ENCODE data around the gene IRAK2.
"Not testable (repeated sequence)": the region's sequence is repeated elsewhere in the genome, so short reads cannot be mapped to it uniquely, and the experiment has no call there.

IRAK2 gene, protein sequence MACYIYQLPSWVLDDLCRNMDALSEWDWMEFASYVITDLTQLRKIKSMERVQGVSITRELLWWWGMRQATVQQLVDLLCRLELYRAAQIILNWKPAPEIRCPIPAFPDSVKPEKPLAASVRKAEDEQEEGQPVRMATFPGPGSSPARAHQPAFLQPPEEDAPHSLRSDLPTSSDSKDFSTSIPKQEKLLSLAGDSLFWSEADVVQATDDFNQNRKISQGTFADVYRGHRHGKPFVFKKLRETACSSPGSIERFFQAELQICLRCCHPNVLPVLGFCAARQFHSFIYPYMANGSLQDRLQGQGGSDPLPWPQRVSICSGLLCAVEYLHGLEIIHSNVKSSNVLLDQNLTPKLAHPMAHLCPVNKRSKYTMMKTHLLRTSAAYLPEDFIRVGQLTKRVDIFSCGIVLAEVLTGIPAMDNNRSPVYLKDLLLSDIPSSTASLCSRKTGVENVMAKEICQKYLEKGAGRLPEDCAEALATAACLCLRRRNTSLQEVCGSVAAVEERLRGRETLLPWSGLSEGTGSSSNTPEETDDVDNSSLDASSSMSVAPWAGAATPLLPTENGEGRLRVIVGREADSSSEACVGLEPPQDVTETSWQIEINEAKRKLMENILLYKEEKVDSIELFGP

DNA sequence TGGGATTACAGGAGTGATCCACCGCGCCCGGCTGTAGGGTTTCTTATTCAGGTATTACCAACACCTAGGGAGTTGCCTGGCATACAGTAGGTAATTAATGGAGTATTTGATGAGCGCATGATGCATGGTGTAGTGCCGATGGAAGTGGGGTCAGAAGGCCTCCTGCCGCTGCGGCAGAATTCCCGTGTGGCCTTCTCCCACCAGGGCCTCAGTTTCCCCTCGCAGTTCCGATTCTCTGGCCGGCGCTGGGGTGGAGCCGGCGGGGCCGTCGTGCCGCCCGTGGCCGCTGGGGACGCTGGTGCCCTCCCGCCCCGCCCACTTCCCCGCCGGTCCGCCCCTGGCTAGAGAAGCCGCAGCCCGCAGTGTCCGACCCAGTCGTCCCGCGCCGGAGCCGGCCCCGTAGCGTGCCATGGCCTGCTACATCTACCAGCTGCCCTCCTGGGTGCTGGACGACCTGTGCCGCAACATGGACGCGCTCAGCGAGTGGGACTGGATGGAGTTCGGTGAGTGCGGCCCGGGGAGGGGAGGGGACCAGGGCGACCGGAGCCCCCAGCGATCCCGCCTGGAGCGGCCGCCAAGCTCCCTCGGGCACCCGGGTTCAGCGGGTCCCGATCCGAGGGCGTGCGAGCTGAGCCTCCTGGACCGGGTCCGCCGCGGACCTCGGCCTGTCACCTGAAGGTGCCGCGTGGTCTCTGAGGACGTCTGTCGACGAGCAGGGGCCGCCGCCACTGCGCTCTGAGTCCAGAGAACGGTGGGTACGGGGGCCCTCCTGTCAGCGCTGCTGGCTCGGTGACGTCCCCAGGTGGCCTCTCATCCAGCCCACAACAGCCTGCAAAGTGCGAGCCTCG lies at the start of gene IRAK2:
IRAK2 (plus strand) TSS at position 374 of the 848 bp plus-strand sequence; CDS start at position 410, 36 bp downstream.
- FAIRE-seq (no peak), DNase-seq (ENCODE audit: low spot score) (peak; percentile 29)

DNA sequence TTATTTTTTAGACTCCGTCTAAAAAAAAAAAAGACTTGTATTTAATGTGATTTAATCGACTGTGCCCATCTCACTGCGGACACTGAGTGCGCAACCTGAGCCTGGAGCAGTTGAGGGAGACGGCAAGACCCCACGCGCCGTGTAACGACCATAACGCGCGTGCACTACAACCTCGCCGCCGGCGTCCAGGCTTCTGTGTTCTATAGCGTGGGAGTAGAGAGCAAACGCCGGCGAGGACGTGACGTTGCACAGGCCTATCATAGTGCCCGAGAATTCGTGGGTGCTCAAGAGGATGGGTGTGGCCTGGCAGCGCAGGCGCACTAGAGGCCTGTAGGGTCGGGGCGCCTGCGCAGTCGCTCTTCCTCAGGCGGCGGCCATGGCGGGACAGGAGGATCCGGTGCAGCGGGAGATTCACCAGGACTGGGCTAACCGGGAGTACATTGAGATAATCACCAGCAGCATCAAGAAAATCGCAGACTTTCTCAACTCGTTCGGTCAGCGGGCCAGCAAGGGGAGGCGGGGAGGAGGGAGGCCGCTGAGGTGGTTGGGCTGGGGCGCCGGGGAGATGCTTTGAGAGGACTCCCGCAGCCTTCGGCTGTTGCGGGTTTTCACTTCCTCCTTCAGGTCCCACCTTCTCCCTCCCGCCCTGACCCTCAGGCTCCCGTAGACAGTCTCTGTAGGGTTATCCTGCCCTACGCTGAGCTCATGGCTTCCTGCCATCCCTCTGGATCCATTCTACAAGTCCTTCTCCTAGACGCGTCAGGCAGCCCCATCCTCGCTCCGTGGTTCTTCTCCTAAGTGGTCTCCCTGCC lies 49.2 kb upstream of the IRAK2 start, which contains the start of gene BRK1:
BRK1 (plus strand) TSS at position 350 of the 812 bp plus-strand sequence; CDS start at position 377, 27 bp downstream.
- DNase-seq (ENCODE audit: low spot score) (peak; percentile 94), FAIRE-seq (peak; percentile 74)

DNA sequence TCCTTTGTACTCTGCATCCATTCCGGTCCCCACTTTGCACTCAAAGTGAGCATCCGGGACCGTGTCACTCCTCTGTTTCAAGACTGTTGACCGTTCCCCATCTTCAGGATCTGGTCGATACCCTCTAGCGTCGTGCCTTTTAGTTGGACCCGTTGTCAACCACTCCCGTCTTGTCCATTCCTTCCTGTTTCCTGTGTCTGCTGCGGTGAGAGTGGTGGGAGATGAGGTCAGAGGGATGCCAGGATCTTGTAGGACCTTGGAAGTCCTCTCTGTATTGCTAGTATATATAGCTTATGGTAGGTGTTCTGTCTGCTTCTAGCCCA lies 48.6 kb upstream of the IRAK2 start:
- peak; percentile 46 for DNase-seq (ENCODE audit: low spot score)
- no peak for FAIRE-seq

DNA sequence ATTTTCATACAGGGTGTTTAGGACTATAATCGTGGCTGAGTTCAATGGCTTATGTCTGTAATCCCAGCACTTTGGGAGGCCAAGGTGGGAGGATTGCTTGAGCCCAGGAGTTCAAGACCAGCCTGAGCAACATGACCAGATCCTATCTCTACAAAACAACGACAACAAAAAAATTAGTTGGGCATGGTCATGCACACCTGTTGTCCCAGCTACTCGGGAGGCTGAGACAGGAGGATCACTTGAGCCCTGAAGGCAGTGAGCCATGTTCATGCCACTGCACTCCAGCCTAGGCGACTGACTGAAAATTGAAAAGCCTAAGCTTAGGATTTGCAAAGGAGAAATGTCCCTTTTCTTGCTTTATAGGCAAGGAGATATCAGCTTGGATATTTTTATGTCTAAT lies 47.8 kb upstream of the IRAK2 start:
- FAIRE-seq, result no peak
- no peak for DNase-seq (ENCODE audit: low spot score)

DNA sequence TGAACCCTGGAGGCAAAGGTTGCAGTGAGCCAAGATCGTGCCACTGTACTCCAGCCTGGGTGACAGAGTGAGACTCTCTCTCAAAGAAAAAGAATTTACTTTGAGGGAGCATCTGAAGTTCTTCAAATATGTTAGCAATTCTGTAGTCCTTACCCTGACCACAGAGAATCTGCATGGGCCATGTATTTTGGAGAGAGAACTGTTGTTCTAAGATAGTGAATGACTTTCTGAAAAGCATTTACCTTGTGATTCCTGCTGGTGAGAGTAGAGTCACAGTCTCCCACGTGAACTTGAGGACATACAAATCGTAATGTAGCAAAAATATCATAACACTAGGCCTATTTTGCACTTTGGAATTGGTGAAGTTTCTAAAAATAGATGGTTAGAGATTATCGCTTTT lies 45.3 kb upstream of the IRAK2 start:
- DNase-seq (ENCODE audit: low spot score) (no peak), FAIRE-seq (no peak)

DNA sequence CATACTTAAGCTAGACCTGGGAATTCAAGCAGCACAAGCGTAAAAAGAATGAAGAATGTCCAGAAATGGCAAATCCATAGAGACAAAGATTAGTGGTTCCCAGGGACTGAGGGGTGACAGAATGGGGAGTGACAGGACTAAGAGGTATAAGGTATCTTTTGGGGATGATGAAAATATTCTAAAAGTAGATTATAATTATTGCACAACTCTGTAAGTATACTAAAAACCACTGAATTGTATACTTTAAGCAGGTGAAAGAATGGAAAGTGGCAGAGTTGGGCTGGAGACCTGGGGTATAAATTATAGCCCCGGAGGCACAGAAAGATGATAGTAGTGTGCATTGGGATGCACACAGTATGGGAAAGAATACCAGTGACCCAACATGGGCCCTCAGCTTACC lies 43.7 kb upstream of the IRAK2 start:
- no peak for FAIRE-seq
- DNase-seq (ENCODE audit: low spot score), result no peak

DNA sequence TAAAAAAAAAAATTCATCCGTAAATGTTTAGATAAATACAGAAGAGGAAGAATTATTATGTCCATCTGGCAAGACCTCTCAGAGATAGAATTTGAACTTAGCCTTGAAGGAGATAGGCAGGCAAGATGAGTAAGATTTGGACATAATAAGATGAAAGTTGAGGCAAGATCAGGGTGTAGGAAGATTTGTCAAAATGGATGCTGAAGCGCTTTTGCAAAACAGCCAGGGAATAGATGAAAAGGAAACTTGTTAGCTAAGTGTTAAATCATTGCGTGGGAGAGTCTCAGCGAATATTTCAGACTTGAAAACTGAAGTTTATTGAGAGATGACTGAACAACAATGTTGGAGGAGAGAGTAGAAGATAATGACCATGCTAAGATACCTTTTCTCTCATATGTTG lies 42.0 kb upstream of the IRAK2 start:
- FAIRE-seq (no peak), DNase-seq (ENCODE audit: low spot score) (no peak)

DNA sequence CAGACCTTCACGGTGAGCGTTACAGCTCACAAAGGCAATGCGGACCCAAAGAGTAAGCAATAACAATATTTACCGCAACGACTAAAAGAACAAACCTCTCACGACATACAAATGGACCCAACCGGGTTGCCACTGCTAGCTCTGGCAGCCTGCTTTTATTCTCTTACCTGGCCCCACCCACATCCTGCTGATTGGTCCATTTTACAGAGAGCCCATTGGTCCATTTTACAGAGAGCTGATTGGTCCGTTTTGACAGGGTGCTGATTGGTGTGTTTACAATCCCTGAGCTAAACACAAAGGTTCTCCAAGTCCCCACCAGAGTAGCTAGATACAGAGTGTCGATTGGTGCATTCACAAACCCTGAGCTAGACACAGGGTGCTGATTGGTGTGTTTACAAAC lies 28.8 kb upstream of the IRAK2 start:
- not testable (repeated sequence) for FAIRE-seq

DNA sequence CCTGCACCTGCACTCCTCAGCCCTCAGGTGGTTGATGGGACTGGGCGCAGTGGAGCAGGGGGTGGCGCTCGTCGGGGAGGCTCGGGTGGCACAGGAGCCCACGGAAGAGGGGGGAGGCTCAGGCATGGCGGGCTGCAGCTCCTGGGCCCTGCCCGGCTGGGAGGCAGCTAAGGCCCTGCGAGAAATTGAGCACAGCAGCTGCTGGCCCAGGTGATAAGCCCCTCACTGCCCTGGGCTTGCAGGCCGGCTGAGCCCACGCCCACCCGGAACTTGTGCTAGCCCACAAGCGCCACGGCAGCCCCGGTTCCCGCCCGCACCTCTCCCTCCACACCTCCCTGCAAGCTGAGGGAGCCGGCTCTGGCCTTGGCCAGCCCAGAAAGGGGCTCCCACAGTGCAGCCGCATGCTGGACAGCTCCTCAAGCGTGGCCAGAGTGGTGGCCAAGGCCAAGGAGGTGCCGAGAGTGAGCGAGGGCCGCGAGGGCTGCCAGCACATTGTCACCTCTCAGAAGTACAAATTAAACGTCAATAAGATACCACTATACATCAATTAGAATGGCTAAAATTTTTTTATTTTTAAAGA lies 28.2 kb upstream of the IRAK2 start:
- FAIRE-seq (no peak), DNase-seq (ENCODE audit: low spot score) (no peak)

More for the DNA sequence above, 28.8 kb upstream of the IRAK2 start:
- DNase-seq (ENCODE audit: low spot score), result not testable (repeated sequence)

DNA sequence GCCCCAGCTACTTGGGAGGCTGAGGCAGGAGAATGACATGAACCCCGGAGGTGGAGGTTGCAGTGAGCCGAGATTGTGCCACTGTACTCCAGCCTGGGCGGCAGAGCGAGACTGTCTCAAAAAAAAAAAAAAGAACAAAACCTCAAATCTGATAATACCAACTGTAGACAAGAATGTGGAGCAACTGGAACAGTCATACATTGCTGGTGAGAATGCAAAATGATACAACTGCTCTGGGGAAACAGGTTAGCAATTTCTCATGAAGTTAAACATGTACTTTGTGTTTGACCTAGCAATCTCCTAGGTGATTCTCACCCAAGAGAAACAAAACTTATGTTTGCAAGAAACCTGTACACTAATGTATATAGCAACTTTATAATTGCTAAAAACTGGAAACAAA lies 27.5 kb upstream of the IRAK2 start:
- FAIRE-seq (no peak), DNase-seq (ENCODE audit: low spot score) (peak; percentile 35)

DNA sequence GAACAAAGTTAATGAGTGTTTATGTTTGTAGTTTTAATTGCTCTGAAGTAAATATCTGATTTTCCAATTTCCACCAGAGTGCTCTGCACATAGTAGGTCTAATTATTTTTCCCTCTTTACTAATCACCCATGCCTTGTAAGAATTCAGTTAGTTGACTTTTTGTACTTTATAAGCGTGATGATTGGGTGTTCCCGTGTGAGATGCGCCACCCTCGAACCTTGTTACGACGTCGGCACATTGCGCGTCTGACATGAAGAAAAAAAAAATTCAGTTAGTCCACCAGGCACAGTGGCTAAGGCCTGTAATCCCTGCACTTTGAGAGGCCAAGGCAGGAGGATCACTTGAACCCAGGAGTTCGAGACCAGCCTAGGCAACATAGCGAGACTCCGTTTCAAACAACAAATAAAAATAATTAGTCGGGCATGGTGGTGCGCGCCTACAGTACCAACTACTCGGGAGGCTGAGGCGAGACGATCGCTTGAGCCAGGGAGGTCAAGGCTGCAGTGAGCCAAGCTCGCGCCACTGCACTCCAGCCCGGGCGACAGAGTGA lies 23.6 kb upstream of the IRAK2 start:
- DNase-seq (ENCODE audit: low spot score) (no peak), FAIRE-seq (no peak)

DNA sequence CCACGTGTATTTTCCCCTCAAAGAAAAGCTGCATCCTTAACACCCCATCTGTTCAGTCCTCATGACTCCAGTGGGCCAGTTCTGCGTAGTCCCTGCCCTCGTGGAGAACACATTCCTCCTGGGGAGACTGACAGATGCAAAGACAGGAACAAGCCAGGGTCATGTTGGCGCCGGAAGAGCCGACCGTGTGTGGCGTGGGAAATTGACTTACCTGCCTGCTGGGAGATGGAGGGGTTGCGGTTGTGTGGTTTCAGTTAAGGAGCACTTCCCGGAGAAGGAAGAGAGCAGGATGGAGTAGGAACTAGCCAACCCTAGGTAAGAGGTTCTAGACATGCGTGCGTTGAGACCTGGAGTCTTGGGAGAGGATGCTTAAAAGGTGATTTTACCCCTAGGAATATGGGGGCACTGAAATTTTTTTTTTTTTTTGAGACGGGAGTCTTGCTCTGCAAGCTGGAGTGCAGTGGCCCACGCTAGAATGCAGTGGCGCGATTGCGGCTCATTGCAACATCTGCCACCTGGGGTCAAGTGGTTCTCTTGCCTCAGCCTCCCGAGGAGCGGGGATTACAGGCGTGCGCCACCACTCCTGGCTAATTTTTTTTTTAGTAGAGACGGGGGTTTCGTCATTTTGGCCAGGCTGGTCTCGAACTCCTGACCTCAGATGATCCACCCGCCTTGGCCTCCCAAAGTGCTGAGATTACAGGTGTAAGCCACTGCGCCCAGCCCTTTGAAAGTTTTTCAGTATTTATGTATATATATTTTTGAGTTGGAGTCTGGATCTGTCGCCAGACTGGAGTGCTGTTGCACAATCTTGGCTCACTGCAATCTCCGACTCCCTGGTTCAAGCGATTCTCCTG lies 21.8 kb upstream of the IRAK2 start:
- FAIRE-seq (no peak), DNase-seq (ENCODE audit: low spot score) (no peak)

DNA sequence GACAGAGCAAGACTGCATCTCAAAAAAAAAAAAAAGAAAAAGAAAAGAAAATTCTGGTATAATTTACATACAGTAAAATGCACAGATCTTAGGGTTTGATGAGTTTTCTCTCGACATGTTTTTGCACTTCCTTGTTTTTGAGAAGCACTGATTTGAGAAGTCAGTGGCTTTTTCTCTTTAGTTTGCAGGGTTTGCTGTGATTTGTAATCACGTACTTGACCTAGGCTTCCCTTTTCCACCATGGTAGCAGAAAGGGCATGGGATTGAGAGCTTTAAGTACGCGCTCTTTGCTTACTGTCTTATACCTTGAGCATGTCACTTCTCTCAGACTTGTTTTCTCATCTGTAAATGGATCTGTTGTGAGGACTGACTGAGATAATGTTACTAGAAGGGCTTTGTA lies 19.0 kb upstream of the IRAK2 start:
- FAIRE-seq (no peak), DNase-seq (ENCODE audit: low spot score) (no peak)

DNA sequence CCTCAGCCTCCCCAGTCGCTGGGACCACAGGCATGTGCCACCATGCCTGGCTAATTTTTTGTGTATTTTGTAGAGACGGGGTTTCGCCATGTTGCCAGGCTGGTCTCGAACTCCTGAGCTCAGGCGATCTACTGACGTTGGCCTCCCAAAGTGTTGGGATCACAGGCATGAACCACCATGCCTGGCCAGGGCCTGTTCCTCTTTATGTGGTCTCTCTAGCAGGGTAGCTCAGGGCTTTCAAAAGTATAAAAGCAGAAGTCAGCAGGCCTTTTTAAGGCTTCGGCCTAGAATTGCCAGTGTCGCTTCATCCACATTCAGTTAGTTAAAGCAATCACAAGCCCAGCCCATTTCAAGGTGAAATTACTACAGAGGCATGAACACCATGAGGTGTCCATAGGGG lies 15.5 kb upstream of the IRAK2 start:
- DNase-seq (ENCODE audit: low spot score), result no peak

DNA sequence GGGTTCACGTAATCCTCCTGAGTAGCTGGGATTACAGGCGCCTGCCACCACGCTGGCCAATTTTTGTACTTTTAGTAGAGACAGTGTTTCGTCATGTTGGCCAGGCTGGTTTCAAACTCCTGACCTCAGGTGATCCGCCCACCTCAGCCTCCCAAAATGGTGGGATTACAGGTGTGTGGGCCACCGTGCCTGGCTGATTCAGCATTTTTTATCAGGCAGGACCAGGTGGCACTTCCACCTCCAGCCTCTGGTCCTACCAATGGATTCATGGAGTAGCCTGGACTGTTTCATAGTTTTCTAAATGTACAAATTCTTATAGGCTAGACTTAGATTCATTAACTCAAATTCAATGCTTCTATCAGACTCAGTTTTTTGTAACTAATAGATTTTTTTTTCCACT lies 13.7 kb upstream of the IRAK2 start:
- no peak for DNase-seq (ENCODE audit: low spot score)
- FAIRE-seq, result no peak

More for the DNA sequence above, 15.5 kb upstream of the IRAK2 start:
- no peak for FAIRE-seq

DNA sequence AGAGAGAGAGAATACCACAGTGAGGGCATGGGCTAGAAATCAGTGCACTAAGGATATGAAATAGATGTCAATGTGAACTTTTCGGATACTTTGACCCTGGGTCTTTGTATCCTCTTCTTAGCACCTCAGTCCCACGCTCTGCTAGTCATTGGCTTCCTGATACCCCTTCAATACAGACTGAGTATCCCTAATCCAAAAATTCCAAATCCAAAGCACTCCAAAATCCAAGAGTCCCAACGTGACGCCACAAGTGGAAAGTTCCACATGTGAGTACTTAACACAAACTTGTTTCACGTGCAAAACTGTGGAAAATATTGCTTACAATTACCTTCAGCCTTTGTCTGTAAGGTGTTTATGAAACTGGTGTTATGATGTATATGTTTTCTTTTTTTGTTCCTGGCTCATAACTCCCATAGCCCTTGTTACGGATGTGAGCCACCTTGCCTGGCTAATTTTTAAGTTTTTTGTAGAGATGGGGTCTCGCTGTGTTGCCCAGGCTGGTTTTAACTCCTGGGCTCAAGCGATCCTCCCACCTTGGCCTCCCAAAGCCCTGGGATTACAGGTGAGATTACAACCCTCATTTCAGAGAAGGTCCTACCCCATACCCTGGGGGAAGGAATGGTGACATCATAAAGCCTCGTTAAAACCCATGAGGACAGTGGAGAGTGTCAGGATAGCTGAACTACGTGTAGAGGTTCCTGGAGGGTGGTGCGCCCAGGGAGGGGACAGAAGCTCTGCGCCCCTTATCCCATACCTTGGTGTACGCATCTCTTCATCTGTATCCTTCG lies 10.2 kb upstream of the IRAK2 start:
- no peak for FAIRE-seq

DNA sequence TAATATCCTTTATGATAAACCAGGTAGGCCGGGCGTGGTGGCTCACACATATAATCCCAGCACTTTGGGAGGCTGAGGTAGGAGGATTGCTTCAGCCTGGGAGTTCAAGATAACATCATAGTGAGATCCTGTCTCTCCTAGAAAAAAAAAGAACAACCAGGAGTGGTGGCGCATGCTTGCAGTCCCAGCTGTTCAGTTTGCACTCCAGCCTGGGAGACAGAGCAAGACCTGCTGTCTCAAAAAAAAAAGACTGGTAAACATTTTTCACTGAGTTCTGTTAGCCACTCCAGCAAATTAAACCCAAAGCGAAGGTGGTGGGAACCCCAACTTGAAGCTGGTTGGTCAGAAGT lies 9.6 kb upstream of the IRAK2 start:
- FAIRE-seq (no peak), DNase-seq (ENCODE audit: low spot score) (no peak)

More for the DNA sequence above, 10.2 kb upstream of the IRAK2 start:
- DNase-seq (ENCODE audit: low spot score), result no peak

DNA sequence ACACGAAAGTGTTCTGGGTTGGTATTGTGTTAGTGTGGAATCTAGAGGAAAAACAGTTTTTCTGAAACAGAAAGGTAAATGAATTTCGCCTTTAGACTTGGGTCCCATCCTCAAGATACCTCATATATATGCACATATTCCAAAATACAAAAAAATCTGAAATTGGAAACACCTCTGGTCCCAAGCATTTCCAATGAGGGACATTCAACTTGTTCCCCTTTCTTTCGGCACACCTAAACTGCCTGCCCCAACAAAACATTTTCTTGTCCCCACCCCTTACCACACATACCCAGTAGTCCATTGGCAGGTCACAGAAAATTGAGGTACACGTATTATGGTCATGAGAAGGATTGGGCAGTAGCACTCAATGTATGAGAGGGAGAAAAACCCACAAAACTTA lies 9.1 kb upstream of the IRAK2 start:
- FAIRE-seq (no peak), DNase-seq (ENCODE audit: low spot score) (no peak)

DNA sequence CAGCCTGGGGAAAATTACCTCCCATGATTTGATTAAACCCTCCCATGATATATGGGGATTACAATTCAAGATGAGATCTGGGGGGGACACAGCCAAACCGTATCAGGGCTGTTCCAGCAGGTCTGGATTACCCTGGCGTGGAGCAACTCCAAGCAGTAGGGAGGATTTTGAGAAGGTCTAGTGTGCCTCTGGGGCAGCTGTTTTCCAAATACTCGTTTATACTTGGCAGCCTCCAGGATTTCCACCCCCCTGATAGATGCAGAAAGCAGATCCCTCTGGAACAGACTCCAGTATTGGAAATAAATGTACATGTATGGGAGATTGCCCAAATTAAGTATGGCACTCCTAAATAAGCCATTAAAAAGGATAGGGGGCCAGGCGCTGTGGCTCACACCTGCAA lies 7.7 kb upstream of the IRAK2 start:
- DNase-seq (ENCODE audit: low spot score) (no peak), FAIRE-seq (no peak)
